ENCODE measurements around the gene PLIN5. TPM values are rescaled to one million over a fixed set of nuclear protein-coding genes. Genes with fewer than 3 reads are reported as not detected.

The PLIN5 gene
- total RNA-seq, 2 experiments from 2014 or later: 0.31 to 0.93 TPM

GRCh38 chr19:4501691-4502090 is 33.3 kb downstream of the PLIN5 start:
- TF ChIP-seq, protein P1, sequence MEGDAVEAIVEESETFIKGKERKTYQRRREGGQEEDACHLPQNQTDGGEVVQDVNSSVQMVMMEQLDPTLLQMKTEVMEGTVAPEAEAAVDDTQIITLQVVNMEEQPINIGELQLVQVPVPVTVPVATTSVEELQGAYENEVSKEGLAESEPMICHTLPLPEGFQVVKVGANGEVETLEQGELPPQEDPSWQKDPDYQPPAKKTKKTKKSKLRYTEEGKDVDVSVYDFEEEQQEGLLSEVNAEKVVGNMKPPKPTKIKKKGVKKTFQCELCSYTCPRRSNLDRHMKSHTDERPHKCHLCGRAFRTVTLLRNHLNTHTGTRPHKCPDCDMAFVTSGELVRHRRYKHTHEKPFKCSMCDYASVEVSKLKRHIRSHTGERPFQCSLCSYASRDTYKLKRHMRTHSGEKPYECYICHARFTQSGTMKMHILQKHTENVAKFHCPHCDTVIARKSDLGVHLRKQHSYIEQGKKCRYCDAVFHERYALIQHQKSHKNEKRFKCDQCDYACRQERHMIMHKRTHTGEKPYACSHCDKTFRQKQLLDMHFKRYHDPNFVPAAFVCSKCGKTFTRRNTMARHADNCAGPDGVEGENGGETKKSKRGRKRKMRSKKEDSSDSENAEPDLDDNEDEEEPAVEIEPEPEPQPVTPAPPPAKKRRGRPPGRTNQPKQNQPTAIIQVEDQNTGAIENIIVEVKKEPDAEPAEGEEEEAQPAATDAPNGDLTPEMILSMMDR (IDR thresholded peaks at IDR 0.05): no peak
- H3K36me3 Mint-ChIP-seq (ENCODE audit: low read depth): peaks cover 32% of the 10 kb centered on the region
- no peak overlapping the region for H3K4me3 ChIP-seq (ENCODE audit: low read length)
- POLR2A ChIA-PET: no interaction called here
- H3K4me1 Mint-ChIP-seq (ENCODE audit: low read depth): no peaks in the 10 kb centered on the region
- peaks cover 31% of the 10 kb centered on the region for H3K36me3 ChIP-seq (ENCODE audit: insufficient read depth, low read length)
- H3K27ac Mint-ChIP-seq: no peak overlapping the region
- no peaks in the 10 kb centered on the region for H3K9me3 Mint-ChIP-seq
- intact Hi-C loops (cut with DNase I, micrococcal nuclease): no loop called here
- H3K27me3 ChIP-seq (ENCODE audit: control insufficient read depth in 1 of 2, insufficient read depth in 2 of 2, low read length in 2 of 2): no peaks in the 10 kb centered on the region
- peaks cover 0 to 10% of the 10 kb centered on the region in 2 experiments for H3K9me3 ChIP-seq (ENCODE audit: control insufficient read depth in 1 of 2, insufficient read depth in 1 of 2, low read length in 2 of 2)
- no peaks in the 10 kb centered on the region for H3K27me3 Mint-ChIP-seq
- DNase-seq (no peak), ATAC-seq (ENCODE audit: poor library complexity) (no peak)
- no peak overlapping the region for H3K27ac ChIP-seq (ENCODE audit: low read depth in 1 of 2, low read length in 2 of 2)
- H3K4me1 ChIP-seq (ENCODE audit: insufficient read depth, low read length): no peaks in the 10 kb centered on the region
- H3K4me3 Mint-ChIP-seq: no peak overlapping the region
- CTCF ChIA-PET: no interaction called here

DNA sequence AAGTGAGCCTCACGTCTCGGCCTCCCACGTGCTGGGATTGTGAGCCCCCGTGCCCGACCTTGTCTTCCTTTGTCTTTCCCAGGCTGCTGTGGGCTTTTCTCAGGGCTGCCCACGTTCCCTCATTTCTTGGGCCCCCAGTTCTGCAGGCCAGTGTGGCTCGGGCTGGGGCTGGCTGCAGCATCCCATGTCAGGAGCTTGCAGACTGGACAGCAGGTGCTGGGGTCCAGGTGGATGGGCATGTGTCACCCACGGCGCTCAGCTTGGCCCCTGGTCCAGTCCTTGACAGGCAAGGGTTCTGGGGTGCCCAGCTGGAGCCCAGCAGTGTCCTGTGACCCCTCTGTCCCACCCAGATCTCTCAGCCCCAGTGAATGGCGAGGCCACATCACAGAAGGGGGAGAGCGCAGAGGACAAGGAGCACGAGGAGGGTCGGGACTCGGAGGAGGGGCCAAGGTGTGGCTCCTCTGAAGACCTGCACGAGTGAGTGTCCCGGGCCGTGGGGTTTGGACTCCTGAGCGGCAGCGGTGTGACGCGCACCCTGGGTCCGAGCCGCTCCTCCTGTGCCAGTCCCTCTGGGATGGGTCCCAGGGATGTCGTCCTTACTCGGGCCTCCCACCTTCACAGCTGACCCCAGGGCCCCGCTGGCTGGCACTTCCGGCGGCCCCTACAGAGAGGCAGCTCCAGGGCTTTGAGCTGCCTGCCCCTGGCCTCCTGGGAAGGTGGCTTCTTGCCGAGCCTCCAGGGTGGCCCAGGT is 34.0 kb downstream of the PLIN5 start:
- ChIA-PET POLR2A (no interaction called here), CTCF (no interaction called here)
- Mint-ChIP-seq H3K9me3 (no peaks in the 10 kb centered on the region), H3K4me1 (ENCODE audit: low read depth) (no peaks in the 10 kb centered on the region), H3K27ac (no peak overlapping the region), H3K36me3 (ENCODE audit: low read depth) (peaks cover 27% of the 10 kb centered on the region), H3K27me3 (no peaks in the 10 kb centered on the region), H3K4me3 (no peak overlapping the region)
- TF ChIP-seq, protein P1 (IDR thresholded peaks at IDR 0.05): no peak
- intact Hi-C loops (cut with DNase I, micrococcal nuclease): no loop called here
- Histone ChIP-seq H3K4me3 (ENCODE audit: low read length) (no peak overlapping the region), H3K36me3 (ENCODE audit: insufficient read depth, low read length) (peaks cover 37% of the 10 kb centered on the region), H3K4me1 (ENCODE audit: insufficient read depth, low read length) (no peaks in the 10 kb centered on the region), H3K9me3 (ENCODE audit: control insufficient read depth in 1 of 2, insufficient read depth in 1 of 2, low read length in 2 of 2) (peaks cover 0 to 8% of the 10 kb centered on the region in 2 experiments), H3K27ac (ENCODE audit: low read depth in 1 of 2, low read length in 2 of 2) (no peak overlapping the region), H3K27me3 (ENCODE audit: control insufficient read depth in 1 of 2, insufficient read depth in 2 of 2, low read length in 2 of 2) (no peaks in the 10 kb centered on the region)
- DNase-seq: no peak
- ATAC-seq (ENCODE audit: poor library complexity): no peak

- H3K27me3 ChIP-seq (ENCODE audit: control insufficient read depth in 1 of 2, insufficient read depth in 2 of 2, low read length in 2 of 2): no peaks in the 10 kb centered on the region
- Mint-ChIP-seq H3K9me3 (no peaks in the 10 kb centered on the region), H3K36me3 (ENCODE audit: low read depth) (peaks cover 21% of the 10 kb centered on the region), H3K4me3 (no peak overlapping the region), H3K27ac (no peak overlapping the region), H3K4me1 (ENCODE audit: low read depth) (no peaks in the 10 kb centered on the region), H3K27me3 (no peaks in the 10 kb centered on the region)
- no peak overlapping the region for H3K27ac ChIP-seq (ENCODE audit: low read depth in 1 of 2, low read length in 2 of 2)
- intact Hi-C loops (cut with DNase I, micrococcal nuclease): no loop called here
- peaks cover 40% of the 10 kb centered on the region for H3K36me3 ChIP-seq (ENCODE audit: insufficient read depth, low read length)
- TF ChIP-seq, protein P1 (IDR thresholded peaks at IDR 0.05): no peak
- ChIA-PET CTCF (no interaction called here), POLR2A (no interaction called here)
- peaks cover 0 to 6% of the 10 kb centered on the region in 2 experiments for H3K9me3 ChIP-seq (ENCODE audit: control insufficient read depth in 1 of 2, insufficient read depth in 1 of 2, low read length in 2 of 2)
- ATAC-seq (ENCODE audit: poor library complexity): no peak
- DNase-seq: no peak
- no peaks in the 10 kb centered on the region for H3K4me1 ChIP-seq (ENCODE audit: insufficient read depth, low read length)
- H3K4me3 ChIP-seq (ENCODE audit: low read length): no peak overlapping the region
These were observed 35.2 kb downstream of the PLIN5 start for GRCh38 chr19:4499855-4500254.

All from CD4-positive, alpha-beta T cell (primary cell).